GM10847 (cell line): ENCODE results near the gene CTDSP2.

ENCODE experiments used
- POLR2A ChIP-seq: IDR thresholded peaks from 2 replicates; pipeline ENCODE4 v1.6.1; 2011; ENCODE audit not compliant: insufficient read length; ENCODE audit errors: extremely low read depth

Gene CTDSP2

DNA sequence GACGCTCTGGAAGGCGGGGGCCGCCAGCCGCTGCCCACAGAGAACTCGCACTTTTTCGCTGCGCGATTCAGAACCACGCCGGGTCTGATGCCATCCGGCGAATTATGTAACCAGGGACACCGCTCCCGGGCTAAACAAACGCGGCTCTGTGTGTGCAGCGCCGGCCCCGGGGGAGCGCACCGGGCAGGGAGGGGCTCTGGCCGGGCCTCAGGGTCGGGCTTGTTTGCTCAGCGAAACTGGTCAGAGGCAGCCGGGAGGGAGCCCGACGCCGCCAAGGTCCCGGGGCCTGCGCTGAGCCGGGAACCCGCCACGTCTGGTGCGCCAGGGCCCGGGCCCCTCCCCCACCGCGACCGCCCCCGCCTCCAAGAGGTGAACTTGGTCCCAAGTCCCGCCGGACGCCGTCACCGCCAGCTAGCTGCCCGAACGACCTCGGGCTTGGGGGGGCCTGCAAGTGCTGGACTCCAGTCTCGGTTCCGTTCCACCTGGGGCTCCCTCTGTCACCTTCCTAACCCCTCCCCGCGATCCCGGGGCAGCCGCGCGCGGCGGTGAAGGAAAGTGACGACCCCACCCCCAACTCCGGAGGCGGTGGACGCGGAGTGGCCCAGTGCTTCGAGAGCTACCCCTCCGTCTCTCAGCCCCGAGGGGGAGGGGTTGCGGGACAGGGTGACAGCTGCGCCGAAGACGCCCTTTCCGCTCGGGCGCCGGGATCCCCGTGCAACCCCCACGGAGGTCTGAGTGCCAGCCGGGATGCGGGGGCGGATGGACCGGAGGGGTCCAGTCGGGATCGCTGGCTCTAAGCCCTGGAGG is 848 bp downstream of the CTDSP2 start:
- no peak for TF ChIP-seq POLR2A

DNA sequence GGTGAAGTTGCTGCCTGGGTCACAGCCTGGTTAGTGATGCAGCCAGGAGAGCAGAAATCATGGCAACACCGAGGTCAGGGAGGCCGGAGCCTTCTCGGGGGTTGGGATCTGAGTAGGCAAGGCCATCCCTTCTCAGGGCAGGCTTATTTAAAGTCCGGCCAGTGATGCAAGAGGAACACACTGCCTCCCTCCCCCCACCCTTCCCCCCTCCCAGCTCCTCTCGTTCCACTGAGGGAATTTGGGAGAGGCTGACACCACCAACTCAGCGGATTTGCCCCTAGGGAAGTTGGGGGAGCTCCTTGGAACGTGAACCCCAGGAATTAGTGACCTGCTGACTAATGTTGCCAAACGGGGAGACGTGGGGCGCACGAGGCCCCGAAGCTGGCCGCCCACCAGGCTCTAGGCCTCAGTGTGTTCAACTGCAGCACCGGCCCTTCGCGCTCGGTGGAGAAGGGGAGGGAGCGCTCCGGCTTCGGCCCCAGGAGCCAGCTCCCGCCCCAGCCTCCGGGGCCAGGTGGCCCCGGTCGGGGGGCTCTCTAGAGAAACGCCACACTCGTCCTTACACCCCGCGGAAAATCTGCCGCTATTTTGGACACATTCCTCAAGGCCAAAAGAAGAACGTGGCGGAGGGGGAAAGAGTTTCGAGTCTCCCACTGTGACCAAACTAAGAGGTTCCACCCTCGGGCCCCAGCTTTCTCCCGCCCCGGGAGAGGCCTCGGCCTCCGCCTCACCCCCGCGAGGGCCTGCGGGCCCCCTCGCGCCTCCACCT is 1.6 kb downstream of the CTDSP2 start:
- TF ChIP-seq POLR2A, result no peak

DNA sequence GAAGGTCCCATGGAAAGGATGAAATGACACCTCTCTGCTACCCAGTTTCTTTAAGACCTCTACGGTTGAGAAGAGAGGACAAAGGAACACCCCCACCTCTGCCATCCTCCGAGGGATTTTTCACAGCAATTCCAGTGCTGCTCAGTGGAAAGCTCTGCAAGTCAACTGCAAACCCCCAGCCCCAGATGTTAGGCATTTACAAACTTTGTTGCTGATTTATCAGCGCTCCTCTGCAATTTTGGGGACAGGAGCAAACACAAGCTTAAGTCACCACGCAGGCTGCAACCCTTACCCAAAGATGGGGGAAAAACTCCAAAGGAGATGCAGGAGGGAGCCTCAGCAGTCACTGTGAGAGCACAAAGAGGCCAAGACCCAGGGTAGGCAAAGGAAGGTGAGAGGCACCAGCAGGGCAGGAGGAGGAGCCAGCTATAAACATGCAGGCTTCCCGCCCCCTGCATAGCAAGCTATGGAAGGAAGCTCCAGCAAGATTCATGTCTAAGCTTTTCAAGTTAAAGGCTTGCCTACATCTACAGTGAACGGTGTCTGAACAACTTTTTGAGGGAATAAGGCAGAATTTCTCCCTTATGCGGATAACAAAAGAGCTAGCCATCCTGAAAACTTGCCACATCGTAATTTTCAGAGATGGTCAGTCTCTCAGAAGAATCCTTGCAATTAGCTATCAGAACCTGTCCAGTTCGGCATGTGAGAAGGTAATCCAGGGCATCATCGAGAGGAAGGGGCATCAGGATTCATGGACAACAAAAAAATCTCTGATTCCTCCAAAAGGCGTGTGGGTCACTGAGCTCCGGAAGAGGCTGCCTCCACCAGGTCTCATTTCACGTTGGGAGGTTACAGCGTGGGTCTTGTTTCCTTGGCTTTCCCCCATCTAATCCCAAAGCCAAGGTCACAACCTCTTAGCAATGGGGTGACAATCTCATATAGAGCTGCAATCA is 3.9 kb downstream of the CTDSP2 start:
- no peak for TF ChIP-seq POLR2A

DNA sequence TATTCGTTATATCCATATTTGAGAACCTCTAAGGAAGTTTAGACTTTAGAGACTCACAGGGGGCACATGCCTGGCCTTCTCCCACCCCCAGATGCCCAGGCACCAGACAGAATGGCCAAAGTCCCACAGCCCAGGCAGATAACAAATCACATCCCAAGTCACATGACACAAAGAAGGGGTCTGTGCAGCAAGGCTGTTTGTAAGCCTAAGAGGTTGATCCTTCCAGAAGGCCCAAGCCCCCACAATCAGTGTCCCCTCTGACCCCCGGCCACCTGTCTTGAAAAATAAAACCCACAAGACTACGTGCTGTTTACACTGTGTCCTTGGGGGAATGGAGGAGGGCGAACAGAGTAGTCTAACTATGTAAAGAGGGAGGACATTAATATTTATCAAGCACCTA is 5.1 kb downstream of the CTDSP2 start:
- no peak for TF ChIP-seq POLR2A

DNA sequence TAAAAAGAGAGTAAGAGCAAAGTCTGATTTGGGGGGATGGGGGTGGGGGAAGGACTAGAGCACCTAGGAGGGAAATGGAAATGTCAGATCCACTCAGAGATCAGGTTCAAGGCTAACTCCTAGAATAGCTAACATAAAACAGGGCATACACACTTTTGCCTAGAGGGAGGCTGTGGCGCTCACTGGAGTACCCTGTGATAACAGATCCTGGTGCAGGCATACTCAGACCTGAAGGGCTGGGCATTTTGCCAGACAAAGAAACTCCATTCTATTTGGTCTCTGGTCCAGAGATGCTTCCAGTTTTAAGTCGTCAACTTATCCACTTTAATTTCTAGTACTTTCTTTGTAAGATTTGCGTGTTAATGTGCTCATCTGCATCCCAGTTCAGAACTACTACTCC is 5.8 kb downstream of the CTDSP2 start:
- no peak for TF ChIP-seq POLR2A

DNA sequence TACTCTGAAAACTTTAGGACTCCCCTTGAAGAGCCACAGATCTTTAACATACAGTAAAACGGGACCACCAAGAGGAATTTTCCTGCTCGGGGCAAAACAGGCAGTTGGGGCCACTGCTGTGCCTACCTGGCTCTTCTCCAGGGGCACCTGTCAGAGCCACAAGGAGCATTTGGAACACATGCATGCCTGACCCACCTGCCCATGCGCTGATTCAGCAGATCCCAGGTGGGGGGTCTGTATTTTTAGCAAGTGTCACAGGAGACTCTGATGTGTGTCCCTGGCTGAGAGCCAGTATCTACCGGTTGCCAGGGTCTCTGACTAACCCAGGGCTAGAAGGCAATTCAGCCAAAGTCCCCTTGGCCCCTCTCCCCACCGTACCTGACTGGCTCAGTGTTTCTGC is 6.5 kb downstream of the CTDSP2 start:
- no peak for TF ChIP-seq POLR2A

DNA sequence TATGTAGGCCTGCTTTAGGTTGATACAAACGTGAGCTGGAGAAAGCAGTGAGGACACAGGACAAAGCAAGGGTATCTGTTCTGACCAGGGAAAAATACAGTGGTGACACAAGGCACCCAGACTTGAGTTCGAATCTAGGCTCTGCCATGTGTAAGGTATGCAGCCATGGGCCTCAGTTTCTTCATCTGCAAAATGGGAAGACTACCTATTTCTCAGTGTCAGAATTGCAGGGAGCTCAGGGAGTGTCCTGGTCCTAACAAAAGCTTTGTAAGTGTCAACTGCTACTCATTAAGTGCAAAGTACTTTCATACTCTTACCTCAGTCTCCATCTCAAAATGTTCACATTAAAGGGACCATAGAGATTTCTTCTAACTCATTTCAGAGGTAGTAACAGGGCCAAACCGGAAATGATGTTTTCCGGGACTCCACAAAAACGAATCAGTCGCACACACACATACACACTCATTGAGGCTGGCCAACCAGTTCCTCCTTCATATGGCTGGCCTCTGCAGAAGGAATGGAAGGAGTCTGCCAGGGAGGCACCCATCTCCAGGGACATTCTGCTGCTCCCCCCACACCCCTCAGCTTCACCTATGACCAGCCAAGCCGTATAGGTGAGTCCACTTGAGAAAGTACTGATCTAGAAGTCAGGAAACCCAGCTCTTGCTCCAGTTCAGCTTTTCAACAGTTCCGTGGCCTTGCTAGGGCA is 7.8 kb downstream of the CTDSP2 start:
- no peak for TF ChIP-seq POLR2A

DNA sequence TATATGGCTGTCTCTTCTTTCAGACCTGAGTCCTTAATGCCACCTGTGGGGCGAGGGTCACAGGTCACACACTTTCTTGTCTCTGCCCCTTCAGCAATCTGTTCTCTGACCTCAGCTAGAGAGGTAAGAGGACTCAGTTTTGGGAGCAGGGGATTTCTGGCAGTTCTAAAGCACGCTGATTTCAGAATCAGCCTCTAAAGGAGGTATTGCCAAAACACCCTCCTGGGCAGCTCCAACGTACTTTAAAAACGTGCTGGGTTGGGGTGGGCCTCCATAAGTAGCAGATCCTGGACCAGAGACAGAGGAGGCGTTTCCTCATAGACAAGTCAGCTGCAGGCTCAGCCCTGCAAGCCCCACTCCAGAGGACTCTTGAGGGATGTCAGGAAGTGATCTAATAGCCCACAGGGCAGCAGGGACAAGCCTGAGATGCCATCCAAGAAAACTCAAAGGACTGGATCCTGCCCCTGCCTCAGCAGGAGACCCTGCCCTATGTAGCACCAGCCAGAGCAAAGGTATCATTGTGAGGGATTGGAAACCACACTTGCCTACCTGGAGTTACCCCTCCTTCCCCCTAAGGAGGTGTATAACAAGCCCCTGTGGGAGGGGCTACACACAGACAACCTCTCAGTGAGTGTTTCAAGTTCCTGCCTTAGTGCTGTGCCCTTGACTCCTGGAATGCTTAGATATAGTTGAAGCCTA is 8.5 kb downstream of the CTDSP2 start:
- TF ChIP-seq POLR2A, result no peak

DNA sequence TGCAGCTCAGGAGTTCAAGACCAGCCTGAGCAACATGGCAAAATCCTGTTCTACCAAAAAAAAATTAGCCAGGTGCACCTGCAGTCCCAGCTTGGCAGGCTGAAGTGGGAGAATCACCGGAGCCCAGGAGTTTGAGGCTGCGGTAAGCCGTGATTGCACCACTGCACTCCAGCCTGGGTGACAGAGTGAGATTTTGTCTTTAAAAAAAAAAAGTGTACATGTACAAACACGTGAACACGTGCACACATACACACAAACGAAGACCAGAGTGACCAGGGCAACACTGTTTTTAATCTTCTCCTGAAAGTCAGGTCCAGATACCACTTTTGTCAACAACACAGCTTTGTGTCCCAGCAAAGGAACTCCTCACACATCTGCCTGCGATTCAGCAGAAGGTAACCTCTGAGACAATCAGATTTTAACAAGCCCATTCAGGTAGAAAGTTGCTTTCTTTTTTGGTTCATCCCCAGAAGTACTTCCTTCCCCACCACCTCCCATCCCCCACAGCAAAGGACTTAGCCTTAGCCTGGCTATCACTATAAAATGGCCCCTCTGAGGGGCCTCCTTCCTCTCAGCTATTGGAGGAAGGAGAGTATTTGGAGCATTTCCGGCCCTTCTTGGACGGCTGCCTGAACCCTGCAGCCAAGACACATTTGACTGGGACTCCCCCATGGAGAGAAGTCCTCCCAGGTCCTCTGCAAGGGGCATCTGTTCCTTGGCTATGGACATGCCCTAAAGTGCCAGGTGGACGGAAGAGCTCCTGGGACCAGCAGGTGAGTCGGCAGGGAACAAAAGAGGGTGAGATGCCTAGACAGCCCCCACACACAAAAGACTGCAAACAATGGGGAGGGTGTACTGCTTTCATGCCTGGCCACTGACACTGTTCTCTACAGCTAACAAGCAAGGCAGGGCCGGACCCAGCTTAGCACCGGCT is 9.8 kb downstream of the CTDSP2 start:
- no peak for TF ChIP-seq POLR2A

DNA sequence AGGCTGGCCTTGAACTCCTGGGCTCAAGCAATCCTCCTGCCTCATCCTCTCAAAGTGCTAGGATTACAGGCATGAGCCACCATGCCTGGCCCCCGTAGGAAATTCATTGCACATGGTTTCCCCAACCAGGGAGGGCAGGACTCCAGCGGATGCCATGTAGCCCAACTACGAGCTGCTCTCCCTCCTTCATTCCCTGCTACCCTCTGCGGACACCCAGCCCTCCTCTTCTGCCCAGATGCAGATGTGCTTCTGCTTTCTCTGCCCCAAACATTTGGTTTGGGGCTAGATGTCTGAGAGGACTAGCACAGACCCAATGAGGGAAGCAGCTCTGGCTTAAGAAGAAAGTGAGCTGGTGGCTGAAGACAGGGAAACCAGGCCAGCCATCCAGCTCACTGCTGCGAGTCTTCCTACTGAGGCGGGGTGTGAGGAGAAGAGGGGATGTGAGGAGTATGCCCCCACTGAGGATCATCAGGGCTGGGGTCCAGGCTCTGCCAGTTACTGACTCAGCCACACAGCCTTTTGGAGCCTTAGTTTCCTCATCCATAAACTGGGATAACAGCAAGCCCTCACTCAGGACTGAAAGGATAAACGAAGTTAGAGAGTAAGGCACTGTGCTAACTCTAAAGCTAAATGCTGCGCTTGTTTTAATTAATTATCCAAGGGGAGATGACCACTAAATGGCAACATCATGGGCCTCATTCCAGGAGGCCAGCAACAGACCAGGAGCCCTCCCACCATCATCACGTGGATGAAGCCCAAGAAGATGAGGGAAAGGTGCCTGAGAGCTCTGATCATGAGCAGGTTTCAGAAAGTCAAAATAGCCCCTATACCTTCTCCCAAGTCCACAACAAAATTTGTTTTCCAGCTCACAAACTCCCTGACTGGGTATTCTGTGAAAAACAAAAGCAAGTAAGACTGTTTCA is 10.9 kb downstream of the CTDSP2 start:
- TF ChIP-seq POLR2A, result no peak

DNA sequence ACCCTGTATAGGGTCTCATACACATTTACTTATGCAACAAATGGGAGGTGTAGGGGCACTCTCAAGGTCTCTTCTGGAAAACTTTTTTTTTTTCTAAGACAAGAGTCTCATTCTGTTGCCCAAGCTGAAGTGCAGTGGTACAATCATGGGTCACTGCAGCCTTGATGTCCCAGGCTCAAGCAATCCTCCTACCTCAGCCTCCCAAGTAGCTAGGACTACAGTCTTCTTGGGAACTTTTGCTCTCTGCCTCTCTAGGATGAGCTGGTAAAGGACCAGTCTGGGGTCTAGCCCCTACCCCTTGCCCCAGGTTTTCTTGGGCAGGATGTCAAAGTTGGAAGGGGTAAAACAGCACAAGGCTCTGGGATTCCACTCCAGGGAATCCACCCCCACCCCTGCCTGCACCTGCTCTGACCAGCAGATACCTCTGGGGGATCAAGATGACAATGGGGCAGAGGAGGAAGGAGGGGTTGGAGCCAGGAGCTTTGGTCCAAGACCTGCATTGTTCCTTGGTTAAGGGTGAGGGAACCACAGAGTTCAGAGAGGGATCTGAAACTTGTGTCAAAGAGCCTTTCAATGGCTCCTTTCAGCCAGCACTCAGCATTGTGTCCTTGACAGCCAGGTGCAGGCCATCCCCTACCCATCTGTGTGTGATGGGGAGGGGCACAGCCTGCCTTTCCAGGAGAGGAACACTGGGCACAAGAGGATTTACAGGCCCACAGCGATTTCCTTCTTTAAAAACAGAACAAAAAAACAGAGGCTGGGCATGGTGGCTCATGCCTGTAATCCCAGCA is 12.2 kb downstream of the CTDSP2 start:
- TF ChIP-seq POLR2A, result no peak

DNA sequence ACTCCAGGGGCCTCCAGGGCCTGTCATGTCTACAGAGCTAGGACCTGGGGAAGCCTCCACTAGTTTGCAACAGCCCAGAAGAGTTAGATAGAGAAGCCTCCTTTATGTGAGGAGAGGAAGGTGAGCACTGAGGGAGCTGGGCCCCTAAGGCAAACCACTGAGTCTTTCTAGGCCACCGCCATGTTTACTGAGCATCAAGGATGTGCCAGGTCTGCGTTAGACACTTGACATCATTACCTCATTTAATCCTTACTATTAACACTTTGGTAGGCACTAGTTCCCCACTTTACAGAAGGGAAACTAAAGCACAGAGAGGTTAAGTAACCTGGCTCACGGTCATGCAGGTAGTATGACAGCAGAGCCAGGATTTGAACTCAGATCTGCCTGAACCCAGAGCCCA is 12.9 kb downstream of the CTDSP2 start:
- TF ChIP-seq POLR2A, result no peak

DNA sequence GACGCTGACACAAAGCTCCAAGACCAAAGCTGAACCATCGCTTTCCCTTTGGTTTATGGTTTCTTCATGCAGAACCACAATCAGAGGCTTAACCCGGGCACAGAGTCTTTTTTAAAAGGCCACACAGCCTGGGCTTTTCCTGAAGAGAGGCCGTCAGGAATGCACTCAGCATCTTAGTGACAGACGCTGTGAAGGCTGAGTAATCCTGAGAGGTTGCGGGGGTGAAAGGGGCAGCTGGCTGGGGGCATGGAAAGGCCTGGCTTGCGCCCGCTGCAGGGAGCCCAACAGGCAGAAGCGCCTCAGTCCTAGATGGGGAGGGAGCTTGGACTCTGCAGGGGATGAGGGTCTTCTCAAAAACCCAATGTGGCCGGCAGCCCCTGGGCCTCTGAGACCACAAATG is 13.6 kb downstream of the CTDSP2 start:
- TF ChIP-seq POLR2A, result no peak
